HG03432 (cell line): ENCODE measurements around the gene RNPEPL1.

Experiments
- ATAC-seq: cut with Tn5 transposase; IDR thresholded peaks from one replicate; pipeline ENCODE4 v1.9.1; 2021; ENCODE audit warnings: mild to moderate bottlenecking, moderate library complexity; ENCODE audit not compliant: unreplicated experiment

Gene RNPEPL1

GRCh38 chr2:240576036-240576435 lies 7.8 kb downstream of the RNPEPL1 start:
- ATAC-seq = no peak

GRCh38 chr2:240576436-240577205 lies 8.3 kb downstream of the RNPEPL1 start:
- ATAC-seq = no peak

GRCh38 chr2:240577281-240578109 lies 9.2 kb downstream of the RNPEPL1 start:
- no peak for ATAC-seq

DNA sequence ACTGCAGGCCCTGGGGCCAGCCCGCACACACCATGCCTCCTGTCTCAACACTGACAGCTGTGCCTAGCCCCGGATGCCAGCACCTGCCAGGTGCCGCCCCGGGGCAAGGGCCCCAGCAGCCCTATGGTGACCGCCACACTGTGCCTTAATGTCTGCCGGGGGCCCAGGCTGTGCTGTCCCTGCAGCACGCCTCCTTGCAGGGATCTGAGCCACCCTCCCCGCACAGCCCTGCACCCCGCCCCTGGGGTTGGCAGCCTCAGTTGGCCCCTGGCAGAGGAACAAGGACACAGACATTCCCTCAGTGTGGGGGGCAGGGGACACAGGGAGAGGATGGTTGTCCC lies 9.8 kb downstream of the RNPEPL1 start:
- no peak for ATAC-seq

- ATAC-seq = no peak
Observed at GRCh38 chr2:240578488-240578887, 10.2 kb downstream of the RNPEPL1 start.

DNA sequence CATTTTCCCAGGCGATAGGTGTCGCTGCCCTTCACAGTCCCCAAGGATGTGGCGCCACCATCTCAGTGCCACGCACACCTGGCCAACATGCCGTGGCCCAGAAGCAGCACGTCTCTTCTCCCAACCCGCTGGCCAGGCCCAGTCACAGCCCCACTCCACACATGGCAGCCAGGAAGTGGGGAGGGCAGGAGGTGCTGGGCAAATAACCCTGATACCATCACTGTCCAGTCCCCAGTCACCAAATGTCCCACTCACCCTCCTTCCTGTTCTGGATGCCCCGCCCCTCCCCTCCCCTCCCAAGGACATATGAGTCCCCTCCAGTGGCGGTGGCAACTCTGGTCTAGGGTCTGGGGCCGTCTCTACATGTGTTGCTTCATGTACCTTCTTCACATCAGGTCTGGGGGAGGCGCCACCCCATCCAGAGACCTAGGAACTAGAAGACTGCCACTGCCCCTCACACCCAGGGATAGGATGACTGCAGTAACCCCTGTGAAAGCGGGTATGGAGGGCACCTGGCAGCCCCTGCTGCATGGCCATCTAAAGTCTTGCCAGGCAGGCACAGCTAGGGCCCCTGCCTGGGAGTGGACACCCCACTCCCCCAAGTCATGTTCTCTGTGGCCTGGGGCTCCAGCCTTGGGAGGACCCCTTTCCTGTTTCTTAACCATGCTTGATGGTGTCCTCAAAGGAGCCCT lies 10.9 kb downstream of the RNPEPL1 start:
- no peak for ATAC-seq

DNA sequence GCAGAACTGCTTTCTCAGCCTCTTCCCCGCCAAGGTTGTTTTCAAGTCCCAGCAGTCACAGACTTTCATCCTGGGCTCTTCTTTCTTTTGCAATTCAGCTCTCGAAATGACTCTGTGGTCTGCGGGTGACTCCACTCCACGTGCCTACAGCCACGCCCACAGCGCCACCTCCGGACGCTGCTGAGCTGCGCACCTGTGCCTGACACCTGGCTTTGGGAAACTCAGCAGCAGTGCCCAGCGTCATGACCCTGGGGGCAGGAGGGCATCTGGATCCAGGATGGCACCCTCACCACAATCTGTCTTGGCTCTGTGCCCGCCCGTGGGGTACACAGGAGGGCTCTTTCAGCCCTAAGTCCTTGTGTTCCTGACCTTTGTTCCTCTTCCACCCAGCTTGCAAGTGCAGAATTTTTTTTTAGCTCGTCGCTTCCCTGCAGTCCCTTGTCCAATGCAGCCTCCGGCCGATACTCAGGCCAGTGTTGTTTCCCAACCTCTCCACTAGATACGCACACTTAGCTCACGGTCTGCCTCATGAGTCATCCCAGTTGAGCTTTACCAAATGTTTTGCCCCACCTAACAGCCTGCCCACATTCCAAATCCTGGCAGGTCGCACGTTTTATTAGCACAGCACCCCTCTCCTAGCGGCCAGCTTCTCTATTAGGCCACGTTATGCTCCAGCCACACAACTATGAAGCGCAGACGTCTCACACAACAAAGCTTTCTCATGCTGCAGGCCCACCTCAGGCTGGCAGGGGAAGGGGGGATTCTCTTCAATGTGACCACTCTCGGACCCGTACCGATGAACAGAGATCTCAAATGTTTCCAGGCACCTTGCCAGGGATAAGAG lies 11.7 kb downstream of the RNPEPL1 start:
- ATAC-seq = no peak

GRCh38 chr2:240581811-240582210 lies 13.5 kb downstream of the RNPEPL1 start:
- ATAC-seq = no peak

- no peak for ATAC-seq
Observed at GRCh38 chr2:240582781-240583180, 14.5 kb downstream of the RNPEPL1 start.

- ATAC-seq = no peak
Observed at GRCh38 chr2:240583774-240584173, 15.5 kb downstream of the RNPEPL1 start.

DNA sequence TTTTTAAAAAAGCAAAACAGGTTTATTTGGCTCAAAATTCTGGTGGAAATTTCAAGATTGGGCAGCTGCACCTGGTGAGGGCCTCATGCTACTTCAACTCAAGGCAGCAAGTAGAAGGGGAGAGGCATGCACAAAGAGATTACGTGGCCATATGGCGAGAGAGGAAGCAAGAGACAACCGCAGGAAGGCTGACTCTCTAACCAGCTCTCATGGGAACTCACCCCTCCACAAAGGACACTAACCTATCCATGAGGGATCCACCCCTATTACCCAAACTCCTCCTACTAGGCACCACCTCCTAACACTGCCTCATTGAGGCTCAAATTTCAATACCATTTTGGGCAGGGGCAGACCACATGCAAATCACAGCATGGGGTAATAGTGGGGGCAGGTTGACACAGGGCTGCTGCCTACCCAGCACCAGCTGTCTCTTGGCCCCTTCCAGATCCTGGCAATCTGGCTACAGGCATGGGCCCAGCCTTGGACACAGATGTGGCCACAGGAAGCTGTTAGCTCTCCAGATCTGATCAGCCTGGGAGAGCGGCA lies 16.3 kb downstream of the RNPEPL1 start:
- ATAC-seq = peak; percentile 52

GRCh38 chr2:240585101-240585500 lies 16.8 kb downstream of the RNPEPL1 start:
- peak; percentile 24 for ATAC-seq

- ATAC-seq = no peak
Observed at GRCh38 chr2:240585681-240586197, 17.5 kb downstream of the RNPEPL1 start.

DNA sequence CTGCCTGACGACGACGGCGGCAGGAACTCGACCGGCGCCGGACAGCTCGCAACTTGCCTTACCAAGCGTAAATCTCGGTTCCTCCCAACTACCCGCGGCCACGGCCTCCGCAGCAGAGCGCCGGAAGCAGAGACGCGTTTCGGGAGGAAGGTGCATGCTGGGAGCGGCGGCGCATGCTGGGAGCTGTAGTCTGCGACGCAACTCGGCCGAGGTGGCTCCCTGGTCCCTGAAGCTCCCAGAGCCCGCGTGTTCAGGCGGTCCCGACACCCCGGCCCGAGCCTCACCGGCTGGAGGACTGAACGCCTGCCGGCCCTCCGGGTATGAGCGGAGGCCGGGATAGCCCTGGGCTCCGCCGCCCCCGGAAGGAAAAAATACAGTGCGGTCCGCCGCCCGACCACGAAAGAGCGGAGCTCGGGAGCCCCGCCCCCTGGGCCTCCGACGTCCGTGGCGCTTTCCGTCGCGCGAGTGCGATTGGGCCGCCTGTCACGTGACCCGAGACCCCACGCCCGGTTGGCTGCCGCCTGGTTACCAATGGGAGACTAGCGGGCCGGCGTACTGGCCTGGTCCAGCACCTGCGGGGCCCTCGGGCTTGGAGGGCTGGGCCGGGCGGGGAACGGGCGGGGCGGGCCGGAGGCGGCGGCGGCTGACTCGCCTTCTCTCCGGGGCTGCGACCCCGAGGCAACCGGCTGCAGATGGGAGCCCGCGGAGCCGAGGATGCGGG lies 18.1 kb downstream of the RNPEPL1 start, which contains the start of gene CAPN10:
Gene CAPN10, plus strand, starts transcription at position 537 of the 721 bp plus-strand sequence. Its CDS starts 178 bp downstream, at position 715.
- ATAC-seq = peak; percentile 69

GRCh38 chr2:240586919-240587800 lies 18.9 kb downstream of the RNPEPL1 start:
- ATAC-seq = peak; percentile 12

DNA sequence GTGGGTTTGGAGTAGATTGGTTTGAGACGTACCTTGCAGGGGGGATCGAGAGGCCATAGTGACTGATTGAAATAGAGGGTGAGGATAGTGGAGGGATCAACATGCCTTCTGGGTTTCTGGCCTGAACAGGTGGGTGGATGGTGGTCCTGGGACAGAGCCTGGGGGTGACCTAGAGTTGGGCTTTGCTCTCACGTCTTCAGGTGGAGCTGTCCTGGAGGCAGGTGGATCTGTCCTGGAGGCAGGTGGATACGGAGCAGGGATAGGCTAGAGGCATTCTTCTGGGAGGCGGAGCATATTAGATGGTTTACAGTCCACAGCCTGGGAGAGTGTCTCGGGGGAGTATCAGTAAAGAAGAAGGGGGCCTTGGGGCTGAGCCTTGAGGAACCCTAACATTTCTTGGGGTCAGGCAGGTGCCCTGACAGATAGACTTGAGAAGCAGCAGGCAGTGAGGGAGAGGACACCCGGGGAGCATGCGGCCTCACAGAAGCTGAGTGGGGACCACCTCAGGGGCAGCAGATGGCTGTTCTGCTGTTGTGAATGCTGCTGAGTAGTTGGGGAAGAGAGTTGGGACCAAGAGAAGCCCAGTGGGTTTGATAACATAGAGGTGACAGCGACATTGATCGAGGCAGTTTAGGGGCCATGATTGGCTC lies 19.8 kb downstream of the RNPEPL1 start:
- ATAC-seq = no peak

DNA sequence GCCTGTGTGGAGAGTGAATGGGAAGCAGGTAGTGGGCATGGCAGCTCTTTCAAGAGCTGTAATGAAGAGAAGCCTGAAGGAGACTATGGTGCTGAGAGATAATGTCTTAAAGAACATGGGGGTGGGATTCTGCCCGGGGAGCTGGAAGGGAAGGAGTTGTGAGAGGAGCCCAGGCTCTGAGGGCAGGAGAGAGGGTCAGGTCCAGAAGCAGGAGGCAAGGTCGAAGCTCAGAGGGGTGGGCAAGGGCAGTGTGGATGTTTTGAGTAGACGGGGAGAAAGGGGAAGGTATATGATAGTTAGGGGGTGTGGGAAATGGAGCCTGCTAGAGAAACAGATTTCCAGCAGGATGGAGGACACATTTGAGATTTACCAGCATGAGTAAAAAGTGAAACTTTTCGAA lies 20.4 kb downstream of the RNPEPL1 start:
- ATAC-seq = no peak

DNA sequence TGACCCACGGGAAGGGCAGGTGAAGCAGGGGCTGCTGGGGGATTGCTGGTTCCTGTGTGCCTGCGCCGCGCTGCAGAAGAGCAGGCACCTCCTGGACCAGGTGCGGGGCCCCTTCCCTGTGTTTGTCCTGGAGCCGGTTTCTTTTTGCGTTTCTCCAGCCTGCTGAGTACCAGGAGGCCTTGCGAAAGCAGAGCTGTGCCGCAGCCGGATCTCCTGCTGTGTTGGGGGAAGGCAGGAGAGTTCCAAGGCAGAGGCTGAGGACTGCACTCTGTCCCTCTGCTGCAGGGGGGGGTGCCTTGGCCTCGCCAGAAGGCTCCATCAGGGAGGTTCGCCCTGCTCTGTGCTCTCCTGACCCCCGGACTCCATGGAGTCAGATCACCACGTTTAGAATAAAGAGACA lies 21.1 kb downstream of the RNPEPL1 start:
- no peak for ATAC-seq
